Loucy (cell line): ENCODE measurements around the gene MRTFB.

Experiments
- H2AFZ ChIP-seq: fragments of 200-600 bp; sonication (generic); 2 replicates; pipeline ENCODE4 v1.6.0; 2016; ENCODE audit warnings: antibody characterized with exemption, mild to moderate bottlenecking, low read length, moderate library complexity
- H3F3A ChIP-seq: fragments of 200-600 bp; 2 replicates; pipeline ENCODE4 v1.6.0; 2016; ENCODE audit warnings: antibody characterized with exemption, low read depth, mild to moderate bottlenecking
- H3K27me3 ChIP-seq: fragments of 200-600 bp; sonication (generic); 2 replicates; pipeline ENCODE4 v1.6.1; 2014; ENCODE audit warnings: low read length, mild to moderate bottlenecking; ENCODE audit not compliant: insufficient read depth, poor library complexity, severe bottlenecking
- H3K36me3 ChIP-seq: fragments of 200-600 bp; sonication (generic); 2 replicates; pipeline ENCODE4 v1.6.1; 2016; ENCODE audit warnings: low read length; ENCODE audit not compliant: insufficient read depth
- H3K4me1 ChIP-seq: fragments of 200-600 bp; sonication (generic); 2 replicates; pipeline ENCODE4 v1.5.1; 2014; ENCODE audit warnings: low read length, mild to moderate bottlenecking; ENCODE audit not compliant: insufficient read depth, poor library complexity, severe bottlenecking
- H3K4me2 ChIP-seq: fragments of 200-600 bp; sonication (generic); 2 replicates; pipeline ENCODE4 v1.6.0; 2014; ENCODE audit warnings: antibody characterized with exemption, low read length, low read depth, mild to moderate bottlenecking; ENCODE audit not compliant: poor library complexity, severe bottlenecking
- H3K4me3 ChIP-seq: fragments of 200-600 bp; sonication (generic); 2 replicates; pipeline ENCODE4 v1.5.1; 2014; ENCODE audit warnings: low read length, mild to moderate bottlenecking, mixed read lengths; ENCODE audit not compliant: poor library complexity, severe bottlenecking
- H3K79me2 ChIP-seq: fragments of 200-600 bp; sonication (generic); 2 replicates; pipeline ENCODE4 v1.6.1; 2014; ENCODE audit warnings: low read length; ENCODE audit not compliant: insufficient read depth
- H3K9ac ChIP-seq: fragments of 200-600 bp; sonication (generic); 2 replicates; pipeline ENCODE4 v1.6.0; 2014; ENCODE audit warnings: mild to moderate bottlenecking, low read depth, low read length, moderate library complexity; ENCODE audit not compliant: poor library complexity, severe bottlenecking
- H3K9me2 ChIP-seq: fragments of 200-600 bp; sonication (generic); replicated peaks from 2 replicates; pipeline ENCODE4 v1.6.1; 2016; ENCODE audit warnings: low read depth, low read length, mixed read lengths
- H3K9me3 ChIP-seq: fragments of 200-600 bp; sonication (generic); 2 replicates; pipeline ENCODE4 v1.6.1; 2014; ENCODE audit warnings: mild to moderate bottlenecking, antibody characterized with exemption, low read length, low read depth; ENCODE audit not compliant: insufficient read depth
- H4K20me1 ChIP-seq: fragments of 200-600 bp; sonication (generic); 2 replicates; pipeline ENCODE4 v1.6.0; 2014; ENCODE audit warnings: antibody characterized with exemption, low read length, mild to moderate bottlenecking; ENCODE audit not compliant: insufficient read depth, poor library complexity, severe bottlenecking
- EZH2phosphoT487 ChIP-seq: fragments of 200-600 bp; IDR thresholded peaks from 2 replicates; pipeline ENCODE4 v1.6.1; 2018; ENCODE audit warnings: antibody characterized with exemption, mild to moderate bottlenecking, moderate library complexity, borderline replicate concordance
- TF ChIP-seq, protein P1 (sequence below): fragments of 200-600 bp; sonication (generic); conservative IDR thresholded peaks from 2 replicates; pipeline ENCODE4 v1.5.1; 2014; ENCODE audit warnings: mild to moderate bottlenecking, antibody characterized with exemption, low read length

The MRTFB gene

DNA sequence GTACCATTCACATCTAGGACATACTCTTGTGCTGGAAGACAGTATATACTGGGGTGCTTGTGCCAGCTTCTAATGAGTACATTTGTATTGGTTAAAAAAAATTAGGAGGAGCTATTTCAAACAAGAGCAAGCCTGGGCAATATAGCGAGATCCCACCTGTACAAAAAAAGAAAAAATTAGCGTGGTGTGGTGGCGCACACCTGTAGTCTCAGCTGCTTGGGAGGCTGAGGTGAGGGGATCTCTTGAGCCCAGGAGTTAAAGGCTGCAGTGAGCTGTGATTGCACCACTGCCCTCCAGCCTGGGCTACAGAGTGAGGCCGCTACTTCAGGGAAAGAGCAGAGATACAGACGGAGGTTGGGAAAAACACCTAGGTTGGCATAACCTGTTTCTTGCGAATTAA is 1.2 kb downstream of the MRTFB start:
- Histone ChIP-seq H3K9me3 (no peaks in the 10 kb centered on the region), H3K9ac (peak overlapping the region; percentile 81), H3K36me3 (no peaks in the 10 kb centered on the region), H3K4me1 (peaks cover 9% of the 10 kb centered on the region), H3K4me2 (peak overlapping the region; percentile 79), H2AFZ (no peak overlapping the region), H3F3A (no peaks in the 10 kb centered on the region), H3K9me2 (no peaks in the 10 kb centered on the region), H3K27me3 (no peaks in the 10 kb centered on the region), H3K4me3 (peak overlapping the region; percentile 82), H4K20me1 (no peaks in the 10 kb centered on the region), H3K79me2 (peaks cover 10% of the 10 kb centered on the region; the same call in 1 of the 2 replicates)
- no peak for TF ChIP-seq EZH2phosphoT487
- TF ChIP-seq, protein P1, sequence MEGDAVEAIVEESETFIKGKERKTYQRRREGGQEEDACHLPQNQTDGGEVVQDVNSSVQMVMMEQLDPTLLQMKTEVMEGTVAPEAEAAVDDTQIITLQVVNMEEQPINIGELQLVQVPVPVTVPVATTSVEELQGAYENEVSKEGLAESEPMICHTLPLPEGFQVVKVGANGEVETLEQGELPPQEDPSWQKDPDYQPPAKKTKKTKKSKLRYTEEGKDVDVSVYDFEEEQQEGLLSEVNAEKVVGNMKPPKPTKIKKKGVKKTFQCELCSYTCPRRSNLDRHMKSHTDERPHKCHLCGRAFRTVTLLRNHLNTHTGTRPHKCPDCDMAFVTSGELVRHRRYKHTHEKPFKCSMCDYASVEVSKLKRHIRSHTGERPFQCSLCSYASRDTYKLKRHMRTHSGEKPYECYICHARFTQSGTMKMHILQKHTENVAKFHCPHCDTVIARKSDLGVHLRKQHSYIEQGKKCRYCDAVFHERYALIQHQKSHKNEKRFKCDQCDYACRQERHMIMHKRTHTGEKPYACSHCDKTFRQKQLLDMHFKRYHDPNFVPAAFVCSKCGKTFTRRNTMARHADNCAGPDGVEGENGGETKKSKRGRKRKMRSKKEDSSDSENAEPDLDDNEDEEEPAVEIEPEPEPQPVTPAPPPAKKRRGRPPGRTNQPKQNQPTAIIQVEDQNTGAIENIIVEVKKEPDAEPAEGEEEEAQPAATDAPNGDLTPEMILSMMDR: no peak

DNA sequence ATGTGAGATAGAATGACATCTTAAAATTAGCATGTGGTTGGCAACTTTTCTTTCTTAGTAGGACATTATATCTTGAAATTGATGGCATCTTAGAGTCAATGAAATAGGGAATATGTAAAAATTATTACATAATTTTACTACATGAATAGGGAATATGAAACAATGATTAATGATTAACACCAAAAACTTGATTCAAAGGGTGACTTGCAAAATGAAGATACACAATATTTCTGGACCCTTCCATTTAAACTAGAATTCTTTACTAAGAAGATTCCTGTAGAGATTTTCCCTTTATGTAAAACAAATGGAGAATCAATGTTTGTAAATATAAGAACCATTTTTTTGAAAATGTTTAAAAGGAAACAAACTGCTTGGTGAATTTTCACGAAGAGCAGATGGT is 3.4 kb downstream of the MRTFB start:
- Histone ChIP-seq H3K9me2 (no peaks in the 10 kb centered on the region), H3K27me3 (no peaks in the 10 kb centered on the region), H3F3A (no peaks in the 10 kb centered on the region), H3K4me1 (peaks cover 9% of the 10 kb centered on the region), H3K79me2 (peaks cover 14% of the 10 kb centered on the region; the same call in 1 of the 2 replicates), H3K4me3 (no peak overlapping the region), H3K36me3 (no peaks in the 10 kb centered on the region), H3K4me2 (peak overlapping the region; percentile 31), H4K20me1 (no peaks in the 10 kb centered on the region), H2AFZ (no peak overlapping the region), H3K9me3 (no peaks in the 10 kb centered on the region), H3K9ac (no peak overlapping the region)
- no peak for TF ChIP-seq EZH2phosphoT487
- TF ChIP-seq, protein P1: no peak

DNA sequence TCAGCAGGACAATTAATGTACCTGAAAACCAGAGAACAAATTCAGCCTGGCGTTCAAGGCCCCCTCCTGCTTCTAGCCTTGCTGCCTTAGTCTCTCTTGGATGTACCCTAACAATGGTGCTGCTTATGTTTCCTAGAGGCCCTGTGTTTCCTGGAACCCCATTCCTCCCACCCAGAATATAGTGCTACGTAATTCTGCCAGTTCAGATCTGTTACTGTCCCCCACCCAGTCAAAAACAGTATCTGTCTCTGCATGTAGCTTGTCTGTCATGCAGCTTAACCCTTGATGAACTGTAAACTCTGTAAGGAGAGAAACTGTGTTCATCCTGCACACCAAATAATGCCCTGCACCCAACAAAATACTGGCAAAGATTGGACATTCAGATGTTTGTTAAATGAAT is 6.8 kb downstream of the MRTFB start:
- Histone ChIP-seq H3K4me3 (no peak overlapping the region), H3K4me1 (peaks cover 9% of the 10 kb centered on the region), H3K9ac (no peak overlapping the region), H3K9me3 (no peaks in the 10 kb centered on the region), H3K9me2 (no peaks in the 10 kb centered on the region), H2AFZ (no peak overlapping the region), H4K20me1 (no peaks in the 10 kb centered on the region), H3K36me3 (no peaks in the 10 kb centered on the region), H3K4me2 (no peak overlapping the region), H3K79me2 (0 out of 2 replicates have a peak, but pooled peaks cover 4% of the 10 kb centered on the region), H3F3A (no peaks in the 10 kb centered on the region), H3K27me3 (no peaks in the 10 kb centered on the region)
- TF ChIP-seq, protein P1: no peak
- TF ChIP-seq EZH2phosphoT487: no peak
